Endodermal cell (in vitro differentiated cells): ENCODE measurements around the gene BANF1. TPM values are rescaled to one million over a fixed set of nuclear protein-coding genes. Genes with fewer than 3 reads are reported as not detected.

ENCODE experiments used
- DNase-seq: peaks from one replicate; pipeline ENCODE4 v3.0.0-alpha.2; 2017
- H3K27ac ChIP-seq: 2 replicates; pipeline ENCODE4 v1.5.1; 2013; ENCODE audit warnings: mild to moderate bottlenecking, low read depth, low read length, moderate library complexity
- H3K27me3 ChIP-seq: 2 replicates; pipeline ENCODE4 v1.6.1; 2013; ENCODE audit warnings: mild to moderate bottlenecking, low read length, moderate library complexity; ENCODE audit not compliant: insufficient read depth, control insufficient read depth, poor library complexity, severe bottlenecking
- H3K36me3 ChIP-seq: 2 replicates; pipeline ENCODE4 v1.7.0; 2013; ENCODE audit warnings: mild to moderate bottlenecking, low read length, moderate library complexity; ENCODE audit not compliant: control insufficient read depth, insufficient read depth
- H3K4me1 ChIP-seq: one replicate; pipeline ENCODE4 v1.7.0; 2013; ENCODE audit warnings: low read length; ENCODE audit not compliant: control insufficient read depth, insufficient read depth
- H3K4me3 ChIP-seq: 2 replicates; pipeline ENCODE4 v1.5.1; 2013; ENCODE audit warnings: mild to moderate bottlenecking, low read length, moderate library complexity
- H3K9ac ChIP-seq: 2 replicates; pipeline ENCODE4 v1.6.1; 2013; ENCODE audit warnings: mild to moderate bottlenecking, low read length, moderate library complexity; ENCODE audit not compliant: poor library complexity, severe bottlenecking; ENCODE audit errors: extremely low read depth
- H3K9me3 ChIP-seq: 2 replicates; pipeline ENCODE4 v1.6.1; 2013; ENCODE audit warnings: mild to moderate bottlenecking, low read length, moderate library complexity; ENCODE audit not compliant: control insufficient read depth
- H3K27ac Mint-ChIP-seq: 2 replicates; pipeline ENCODE4 v1.8.0; 2020; ENCODE audit warnings: mixed read lengths
- H3K27me3 Mint-ChIP-seq: 2 replicates; pipeline ENCODE4 v1.8.0; 2021; ENCODE audit warnings: mild to moderate bottlenecking, mixed read lengths; ENCODE audit not compliant: insufficient read depth
- H3K36me3 Mint-ChIP-seq: 2 replicates; pipeline ENCODE4 v1.8.0; 2020; ENCODE audit warnings: low read depth, mixed read lengths
- H3K4me1 Mint-ChIP-seq: 2 replicates; pipeline ENCODE4 v1.8.0; 2020; ENCODE audit warnings: mixed read lengths
- H3K4me3 Mint-ChIP-seq: 2 replicates; pipeline ENCODE4 v1.8.0; 2020; ENCODE audit warnings: mild to moderate bottlenecking, moderate library complexity, mixed read lengths
- H3K9me3 Mint-ChIP-seq: 2 replicates; pipeline ENCODE4 v1.8.0; 2020; ENCODE audit warnings: mild to moderate bottlenecking, mixed read lengths
- WGBS, 2 experiments: methylation state at CpG; one replicate each; pipeline versions ENCODE4 v1.1.5 to v1.1.7; 2013; ENCODE audit warnings: missing lambda C conversion rate in 2 of 2, mixed read lengths in 1 of 2; ENCODE audit not compliant: insufficient coverage in 1 of 2, insufficient read length in 1 of 2; 5-methylcytosine and 5-hydroxymethylcytosine counted together
- total RNA-seq, 2 donors: library from RNA; stranded (reverse); fragmentation: NEBNext Ultra II Directional in 1 of 2; extraction: Animal tissue kit (Norgen Biotek cat#: 25700) in 1 of 2; gene quantifications; 2 replicates in 1 of 2; 3 replicates in 1 of 2; pipeline ENCODE4 v1.2.1, GENCODE V29; 2021
- TF ChIP-seq, protein P1 (sequence below): fragments of 200-600 bp; sonication (generic); conservative IDR thresholded peaks from 2 replicates; pipeline ENCODE4 v1.5.0; 2021; ENCODE audit warnings: antibody characterized with exemption, mild to moderate bottlenecking

The BANF1 gene
- total RNA-seq, 2 donors from 2014 or later, result 348 to 409 TPM

DNA sequence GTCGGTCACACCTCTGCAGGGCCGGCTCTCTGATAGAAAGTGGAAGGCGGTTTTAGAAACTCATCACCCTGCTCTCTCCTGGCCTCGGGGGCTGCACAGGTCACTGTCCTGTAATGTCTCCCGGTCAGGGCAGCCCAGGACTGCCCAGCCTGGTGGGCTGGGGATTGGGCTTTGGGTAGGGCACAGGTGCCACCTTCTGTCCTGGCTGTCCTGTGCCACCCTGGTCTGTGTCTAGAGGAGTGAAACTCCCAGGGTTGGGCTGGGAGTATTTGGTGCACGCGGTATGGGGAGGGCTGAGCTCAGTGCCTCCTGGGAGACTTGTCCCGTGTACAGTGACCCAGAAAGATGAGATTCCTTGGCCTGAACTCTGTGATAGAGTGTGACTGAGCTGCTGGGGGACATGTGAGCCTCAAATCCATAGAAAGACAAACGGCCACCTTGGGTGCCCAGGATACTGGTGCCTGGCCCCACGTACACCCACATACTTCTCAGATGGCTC is 23.0 kb upstream of the BANF1 start:
- Histone ChIP-seq H3K4me3 (no peak overlapping the region), H3K36me3 (no peaks in the 10 kb centered on the region), H3K27me3 (no peaks in the 10 kb centered on the region), H3K9ac (no peak overlapping the region), H3K27ac (no peak overlapping the region), H3K4me1 (no peaks in the 10 kb centered on the region), H3K9me3 (no peaks in the 10 kb centered on the region)
- Mint-ChIP-seq H3K27me3 (no peaks in the 10 kb centered on the region), H3K9me3 (no peaks in the 10 kb centered on the region), H3K4me1 (peaks cover 5% of the 10 kb centered on the region), H3K4me3 (no peak overlapping the region), H3K36me3 (peaks cover 35% of the 10 kb centered on the region), H3K27ac (no peak overlapping the region)
- WGBS, 2 experiments, result 96% methylated on average over 4 to 10 of the region's 10 CpGs
- no peak for DNase-seq
- TF ChIP-seq, protein P1, sequence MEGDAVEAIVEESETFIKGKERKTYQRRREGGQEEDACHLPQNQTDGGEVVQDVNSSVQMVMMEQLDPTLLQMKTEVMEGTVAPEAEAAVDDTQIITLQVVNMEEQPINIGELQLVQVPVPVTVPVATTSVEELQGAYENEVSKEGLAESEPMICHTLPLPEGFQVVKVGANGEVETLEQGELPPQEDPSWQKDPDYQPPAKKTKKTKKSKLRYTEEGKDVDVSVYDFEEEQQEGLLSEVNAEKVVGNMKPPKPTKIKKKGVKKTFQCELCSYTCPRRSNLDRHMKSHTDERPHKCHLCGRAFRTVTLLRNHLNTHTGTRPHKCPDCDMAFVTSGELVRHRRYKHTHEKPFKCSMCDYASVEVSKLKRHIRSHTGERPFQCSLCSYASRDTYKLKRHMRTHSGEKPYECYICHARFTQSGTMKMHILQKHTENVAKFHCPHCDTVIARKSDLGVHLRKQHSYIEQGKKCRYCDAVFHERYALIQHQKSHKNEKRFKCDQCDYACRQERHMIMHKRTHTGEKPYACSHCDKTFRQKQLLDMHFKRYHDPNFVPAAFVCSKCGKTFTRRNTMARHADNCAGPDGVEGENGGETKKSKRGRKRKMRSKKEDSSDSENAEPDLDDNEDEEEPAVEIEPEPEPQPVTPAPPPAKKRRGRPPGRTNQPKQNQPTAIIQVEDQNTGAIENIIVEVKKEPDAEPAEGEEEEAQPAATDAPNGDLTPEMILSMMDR, result no peak

DNA sequence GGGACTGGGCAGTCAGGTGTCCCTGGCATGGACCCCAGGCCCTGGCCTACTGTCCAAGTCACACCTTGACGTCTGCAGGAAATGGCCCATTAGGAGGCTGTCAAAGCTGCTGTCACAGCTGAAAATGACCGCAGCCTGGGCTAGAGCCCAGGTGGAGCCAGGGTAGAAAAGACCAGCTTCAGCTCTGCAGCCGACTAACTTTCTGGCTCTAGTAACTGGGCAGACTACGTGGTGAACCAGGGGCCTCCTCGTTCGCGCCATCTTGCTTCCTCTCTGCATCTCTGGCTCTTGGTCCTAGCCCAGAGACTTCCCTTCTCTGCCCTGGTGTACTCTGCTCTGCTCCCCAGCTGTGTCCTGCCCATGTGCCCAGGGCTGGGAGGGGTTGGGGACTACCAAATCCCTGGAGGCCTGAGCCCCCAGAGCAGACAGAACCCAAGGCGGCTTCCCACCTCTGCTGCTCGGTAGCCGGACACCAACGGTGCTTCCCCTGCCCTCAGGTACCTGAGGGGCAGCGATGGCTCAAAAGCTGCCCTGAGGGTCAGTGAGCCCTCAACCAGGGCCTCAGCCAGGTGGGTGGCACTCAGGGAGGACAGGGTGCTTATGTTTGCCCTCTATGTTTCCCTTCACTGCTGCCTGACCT is 21.1 kb upstream of the BANF1 start:
- no peak overlapping the region for H3K4me3 ChIP-seq
- no peaks in the 10 kb centered on the region for H3K4me1 ChIP-seq
- no peak overlapping the region for H3K27ac Mint-ChIP-seq
- H3K36me3 Mint-ChIP-seq, result peaks cover 26% of the 10 kb centered on the region
- DNase-seq, result no peak
- no peak overlapping the region for H3K4me3 Mint-ChIP-seq
- no peaks in the 10 kb centered on the region for H3K9me3 Mint-ChIP-seq
- H3K27me3 Mint-ChIP-seq, result no peaks in the 10 kb centered on the region
- no peak overlapping the region for H3K27ac ChIP-seq
- no peaks in the 10 kb centered on the region for H3K36me3 ChIP-seq
- H3K9me3 ChIP-seq, result no peaks in the 10 kb centered on the region
- TF ChIP-seq, protein P1, result no peak
- no peaks in the 10 kb centered on the region for H3K4me1 Mint-ChIP-seq
- no peaks in the 10 kb centered on the region for H3K27me3 ChIP-seq
- no peak overlapping the region for H3K9ac ChIP-seq
- WGBS, 2 experiments, result 92 to 96% methylated on average over 11 to 12 of the region's 12 CpGs

DNA sequence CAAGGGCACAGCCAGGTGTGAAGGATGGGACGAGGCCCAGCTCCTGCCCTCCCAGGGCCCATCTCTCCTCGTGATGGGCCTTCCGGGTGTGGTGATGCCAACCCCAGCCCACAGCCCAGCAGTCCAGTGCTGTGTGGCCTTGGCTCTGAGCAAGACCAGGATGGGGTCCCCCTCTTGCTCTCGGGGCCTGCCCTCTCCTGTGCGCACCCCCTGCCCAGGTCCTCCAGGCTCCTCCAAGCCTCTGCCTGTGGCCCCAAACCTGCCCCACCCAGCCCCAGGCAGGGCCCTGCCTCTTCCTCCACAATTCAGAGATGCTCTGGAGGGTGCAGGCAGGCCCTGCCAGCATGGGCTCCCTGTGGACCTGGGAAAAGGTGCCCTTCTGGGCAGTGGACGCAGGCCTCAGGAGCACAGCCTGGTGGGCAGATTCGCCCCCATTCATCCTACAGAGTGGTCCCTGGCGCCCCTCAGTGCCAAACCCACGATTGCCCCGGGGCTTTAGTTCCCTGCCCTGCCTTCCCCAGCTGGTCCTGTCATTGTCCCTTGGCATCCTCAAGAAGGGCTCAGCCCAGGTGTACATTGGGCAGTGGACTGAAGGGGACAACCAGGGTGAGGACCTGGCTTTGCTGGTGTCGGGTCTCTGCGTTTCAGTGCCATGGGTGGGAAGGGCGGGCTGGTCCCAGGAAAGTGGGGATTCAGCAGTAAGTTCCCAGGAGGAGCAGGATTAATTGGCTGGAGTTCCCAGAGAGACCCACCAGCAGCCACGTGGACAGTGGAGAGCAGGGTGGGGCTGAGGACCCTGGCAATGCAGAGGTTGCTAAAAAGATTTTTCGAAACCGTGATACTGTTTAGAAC is 20.1 kb upstream of the BANF1 start:
- no peak overlapping the region for H3K9ac ChIP-seq
- H3K4me3 ChIP-seq, result no peak overlapping the region
- H3K4me1 ChIP-seq, result no peaks in the 10 kb centered on the region
- H3K36me3 ChIP-seq, result no peaks in the 10 kb centered on the region
- Mint-ChIP-seq H3K36me3 (peaks cover 19% of the 10 kb centered on the region), H3K4me3 (no peak overlapping the region), H3K4me1 (no peaks in the 10 kb centered on the region), H3K9me3 (no peaks in the 10 kb centered on the region), H3K27me3 (no peaks in the 10 kb centered on the region), H3K27ac (no peak overlapping the region)
- 88 to 89% methylated on average over 9 to 16 of the region's 16 CpGs for WGBS, 2 experiments
- no peaks in the 10 kb centered on the region for H3K27me3 ChIP-seq
- no peaks in the 10 kb centered on the region for H3K9me3 ChIP-seq
- H3K27ac ChIP-seq, result no peak overlapping the region
- TF ChIP-seq, protein P1, result no peak
- no peak for DNase-seq
